ENCODE measurements around the gene MUC5B.

MUC5B gene

GRCh38 chr11:1226986-1227550 is 4.2 kb downstream of the MUC5B start:
- DNase-seq (ENCODE audit: low read depth, low spot score): no peak
- TF ChIP-seq CTCF (IDR thresholded peaks at IDR 0.05; ENCODE audit: low read depth, low read length): peak; percentile 23
- in situ Hi-C loops (cut with HindIII; ENCODE audit: low sequenced_read_pairs): no loop called here

DNA sequence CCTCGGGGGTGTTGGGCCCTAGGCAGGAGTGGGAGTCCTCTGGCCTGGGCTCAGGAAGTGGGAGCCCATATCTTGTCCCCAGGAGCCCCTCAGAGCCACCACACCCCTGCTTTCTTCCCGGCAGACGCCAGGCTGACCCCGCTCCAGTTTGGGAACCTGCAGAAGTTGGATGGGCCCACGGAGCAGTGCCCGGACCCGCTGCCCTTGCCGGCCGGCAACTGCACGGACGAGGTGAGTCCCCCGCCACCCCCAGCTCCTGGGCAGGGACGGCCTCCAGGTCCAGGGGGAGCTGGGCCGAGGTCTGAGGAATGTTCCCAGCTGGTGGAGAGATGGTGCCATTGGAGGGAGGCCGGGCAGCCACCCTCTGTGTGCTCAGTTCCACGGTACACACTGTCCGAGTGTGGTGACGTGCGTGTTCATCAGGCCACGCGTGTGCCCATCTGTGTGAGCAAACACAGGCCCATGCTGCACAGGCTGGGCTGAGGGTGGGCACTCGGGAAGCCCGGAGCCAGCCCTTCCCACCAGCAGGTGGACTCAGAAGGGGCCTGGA is 4.8 kb downstream of the MUC5B start:
- no peak for DNase-seq (ENCODE audit: low read depth, low spot score)
- no peak for TF ChIP-seq CTCF (IDR thresholded peaks at IDR 0.05; ENCODE audit: low read depth, low read length)
- in situ Hi-C loops (cut with HindIII; ENCODE audit: low sequenced_read_pairs): no loop called here
- H3K4me3 ChIP-seq (ENCODE audit: low read depth, low read length): no peak overlapping the region

More at GRCh38 chr11:1226986-1227550, 4.2 kb downstream of the MUC5B start:
- no peak overlapping the region for H3K4me3 ChIP-seq (ENCODE audit: low read depth, low read length)

DNA sequence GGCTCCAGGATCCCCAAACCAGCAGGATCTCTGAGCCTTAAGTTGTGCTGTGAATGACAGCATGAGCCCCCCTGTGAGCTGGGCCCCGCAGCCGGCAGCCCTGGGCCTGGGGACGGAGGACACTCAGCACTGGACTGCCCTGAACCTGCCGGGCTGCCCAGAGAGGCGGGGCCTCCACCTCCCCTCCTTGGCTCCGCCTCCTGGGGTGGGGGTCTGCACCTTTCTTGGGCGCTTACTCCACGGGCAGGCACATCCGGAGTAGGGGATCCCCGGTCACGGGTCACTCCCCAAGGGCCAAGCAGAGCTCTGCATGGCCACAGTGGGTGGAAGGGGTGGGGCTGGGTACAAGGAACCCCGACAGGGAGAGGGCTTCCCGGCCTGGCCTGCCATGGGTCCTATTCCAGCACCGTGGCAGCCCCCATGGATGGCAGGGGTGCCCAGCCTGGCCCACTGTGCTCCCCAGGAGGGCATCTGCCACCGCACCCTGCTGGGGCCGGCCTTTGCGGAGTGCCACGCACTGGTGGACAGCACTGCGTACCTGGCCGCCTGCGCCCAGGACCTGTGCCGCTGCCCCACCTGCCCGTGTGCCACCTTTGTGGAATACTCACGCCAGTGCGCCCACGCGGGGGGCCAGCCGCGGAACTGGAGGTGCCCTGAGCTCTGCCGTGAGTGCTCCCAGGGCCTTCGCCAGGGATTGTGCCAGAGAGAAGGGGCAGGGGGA is 5.4 kb downstream of the MUC5B start:
- no peak for TF ChIP-seq CTCF (IDR thresholded peaks at IDR 0.05; ENCODE audit: low read depth, low read length)
- H3K4me3 ChIP-seq (ENCODE audit: low read depth, low read length): no peak overlapping the region
- in situ Hi-C loops (cut with HindIII; ENCODE audit: low sequenced_read_pairs): no loop called here
- no peak for DNase-seq (ENCODE audit: low read depth, low spot score)

GRCh38 chr11:1228921-1229451 is 6.1 kb downstream of the MUC5B start:
- H3K4me3 ChIP-seq (ENCODE audit: low read depth, low read length): no peak overlapping the region
- no peak for TF ChIP-seq CTCF (IDR thresholded peaks at IDR 0.05; ENCODE audit: low read depth, low read length)
- in situ Hi-C loops (cut with HindIII; ENCODE audit: low sequenced_read_pairs): no loop called here
- DNase-seq (ENCODE audit: low read depth, low spot score): no peak

DNA sequence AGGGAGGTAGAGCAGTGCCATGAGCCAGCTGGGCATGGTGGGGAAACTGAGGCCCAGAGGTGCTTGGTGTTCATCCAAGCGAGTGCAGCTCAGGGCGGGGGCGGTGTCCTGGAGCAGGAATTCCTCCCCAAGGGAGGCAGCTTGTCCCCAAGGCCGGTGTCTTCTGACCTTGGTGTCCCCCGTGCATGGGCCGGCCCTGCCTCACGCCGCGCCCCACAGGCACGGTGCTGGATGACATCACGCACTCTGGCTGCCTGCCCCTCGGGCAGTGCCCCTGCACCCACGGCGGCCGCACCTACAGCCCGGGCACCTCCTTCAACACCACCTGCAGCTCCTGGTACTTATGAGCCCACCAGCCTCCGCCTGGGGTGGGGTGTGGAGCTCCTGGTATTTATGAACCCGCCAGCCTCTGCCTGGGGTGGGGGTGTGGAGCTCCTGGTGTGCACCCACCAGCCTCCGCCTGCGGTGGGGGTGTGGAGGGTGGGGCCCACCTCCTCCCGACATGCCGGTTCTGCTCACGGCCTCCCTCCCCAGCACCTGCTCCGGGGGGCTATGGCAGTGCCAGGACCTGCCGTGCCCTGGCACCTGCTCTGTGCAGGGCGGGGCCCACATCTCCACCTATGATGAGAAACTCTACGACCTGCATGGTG is 6.7 kb downstream of the MUC5B start:
- TF ChIP-seq CTCF (IDR thresholded peaks at IDR 0.05; ENCODE audit: low read depth, low read length): no peak
- in situ Hi-C loops (cut with HindIII; ENCODE audit: low sequenced_read_pairs): no loop called here
- no peak overlapping the region for H3K4me3 ChIP-seq (ENCODE audit: low read depth, low read length)
- no peak for DNase-seq (ENCODE audit: low read depth, low spot score)

DNA sequence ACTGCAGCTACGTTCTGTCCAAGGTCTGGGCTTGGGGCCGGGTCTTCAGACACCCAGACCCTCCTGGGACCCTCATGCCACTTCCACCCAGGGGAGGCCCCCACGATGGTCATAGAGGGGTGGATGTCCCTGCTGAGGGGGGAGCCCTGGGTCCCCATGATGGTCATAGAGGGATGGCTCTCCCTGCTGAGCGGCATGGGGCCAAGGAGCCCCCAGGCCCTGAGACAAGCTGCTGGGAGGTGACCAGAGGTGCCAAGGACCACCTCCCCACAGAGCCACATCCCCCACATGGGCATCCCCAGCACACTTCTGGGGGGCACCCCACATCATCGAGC is 7.2 kb downstream of the MUC5B start:
- H3K4me3 ChIP-seq (ENCODE audit: low read depth, low read length): no peak overlapping the region
- TF ChIP-seq CTCF (IDR thresholded peaks at IDR 0.05; ENCODE audit: low read depth, low read length): no peak
- DNase-seq (ENCODE audit: low read depth, low spot score): no peak
- in situ Hi-C loops (cut with HindIII; ENCODE audit: low sequenced_read_pairs): no loop called here
